GM12891 (cell line): ENCODE measurements around the gene OR5AP2.

Source experiments
- POLR2A ChIP-seq: IDR thresholded peaks from 2 replicates; pipeline ENCODE4 v1.6.1; 2011; ENCODE audit warnings: low read depth, low read length, control low read depth
- POLR2AphosphoS5 ChIP-seq: IDR thresholded peaks from 2 replicates; pipeline ENCODE4 v1.6.1; 2011; ENCODE audit warnings: low read depth, low read length, control low read depth
- POU2F2 ChIP-seq: IDR thresholded peaks from 2 replicates; pipeline ENCODE4 v1.6.1; 2011; ENCODE audit warnings: low read depth, mild to moderate bottlenecking, control low read depth, low read length, moderate library complexity
- TAF1 ChIP-seq: IDR thresholded peaks from 2 replicates; pipeline ENCODE4 v1.6.1; 2011; ENCODE audit warnings: low read depth, low read length, control low read depth

- TF ChIP-seq POU2F2, result no peak
- TF ChIP-seq POLR2AphosphoS5, result no peak
- no peak for TF ChIP-seq POLR2A
- TF ChIP-seq TAF1, result no peak
These were observed 9.9 kb downstream of the OR5AP2 start for GRCh38 chr11:56632329-56632728.
